GM23338 (cell line): ENCODE results near the gene HMCN2. TPM values are rescaled to one million over a fixed set of nuclear protein-coding genes. Genes with fewer than 3 reads are reported as not detected.

Source experiments
- ATAC-seq: fragments of 200-7000 bp; cut with Tn5 transposase; 3 replicates; pipeline ENCODE4 v1.9.1; 2020
- DNase-seq: peaks from one replicate; pipeline ENCODE4 v3.0.0-alpha.2; 2015; ENCODE audit warnings: low spot score
- H2AFZ ChIP-seq: fragments of 200-600 bp; sonication (generic); 2 replicates; pipeline ENCODE4 v1.8.0; 2016; ENCODE audit warnings: antibody characterized with exemption, mild to moderate bottlenecking, moderate library complexity
- H3F3A ChIP-seq: fragments of 200-600 bp; sonication (generic); replicated peaks from 2 replicates; pipeline ENCODE4 v1.8.0; 2017; ENCODE audit warnings: antibody characterized with exemption, mixed run types, low read depth
- H3K27ac ChIP-seq: fragments of 200-600 bp; sonication (generic); 2 replicates; pipeline ENCODE4 v1.6.1; 2016; ENCODE audit warnings: low read depth
- H3K27me3 ChIP-seq: fragments of 200-600 bp; sonication (generic); 2 replicates; pipeline ENCODE4 v1.8.0; 2016; ENCODE audit warnings: mild to moderate bottlenecking, mixed run types, moderate library complexity; ENCODE audit not compliant: insufficient read depth
- H3K36me3 ChIP-seq: fragments of 200-600 bp; sonication (generic); 2 replicates; pipeline ENCODE4 v1.8.0; 2016; ENCODE audit warnings: mild to moderate bottlenecking; ENCODE audit not compliant: insufficient read depth
- H3K4me1 ChIP-seq: fragments of 200-600 bp; sonication (generic); 2 replicates; pipeline ENCODE4 v1.8.0; 2016; ENCODE audit warnings: mild to moderate bottlenecking, moderate library complexity; ENCODE audit not compliant: insufficient read depth
- H3K4me2 ChIP-seq: fragments of 200-600 bp; sonication (generic); 2 replicates; pipeline ENCODE4 v1.7.1; 2017; ENCODE audit warnings: mixed run types
- H3K4me3 ChIP-seq: fragments of 200-600 bp; sonication (generic); 2 replicates; pipeline ENCODE4 v1.6.1; 2016; ENCODE audit warnings: mixed run types
- H3K79me2 ChIP-seq: fragments of 200-600 bp; sonication (generic); replicated peaks from 2 replicates; pipeline ENCODE4 v1.8.0; 2017; ENCODE audit warnings: mild to moderate bottlenecking; ENCODE audit not compliant: insufficient read depth
- H3K9me2 ChIP-seq: fragments of 200-600 bp; sonication (generic); 2 replicates; pipeline ENCODE4 v1.8.0; 2017; ENCODE audit not compliant: insufficient read depth
- H4K20me1 ChIP-seq: fragments of 200-600 bp; sonication (generic); replicated peaks from 2 replicates; pipeline ENCODE4 v1.8.0; 2017; ENCODE audit warnings: mild to moderate bottlenecking; ENCODE audit not compliant: insufficient read depth
- H3K27ac Mint-ChIP-seq: 2 replicates; pipeline ENCODE4 v1.8.0; 2020; ENCODE audit warnings: inconsistent platforms, mild to moderate bottlenecking, moderate library complexity, mixed read lengths
- H3K27me3 Mint-ChIP-seq: 3 replicates; pipeline ENCODE4 v1.8.0; 2022; ENCODE audit warnings: low read depth, mild to moderate bottlenecking, moderate library complexity, mixed read lengths, inconsistent platforms; ENCODE audit not compliant: insufficient read depth, poor library complexity
- H3K36me3 Mint-ChIP-seq: 3 replicates; pipeline ENCODE4 v1.8.0; 2021; ENCODE audit warnings: low read depth, mild to moderate bottlenecking, inconsistent platforms, moderate library complexity, mixed read lengths
- H3K4me1 Mint-ChIP-seq: 3 replicates; pipeline ENCODE4 v1.8.0; 2020; ENCODE audit warnings: mild to moderate bottlenecking, inconsistent platforms, mixed read lengths
- H3K4me3 Mint-ChIP-seq: 3 replicates; pipeline ENCODE4 v1.8.0; 2021; ENCODE audit warnings: moderate library complexity, mild to moderate bottlenecking, inconsistent platforms, mixed read lengths
- H3K9me3 Mint-ChIP-seq: 3 replicates; pipeline ENCODE4 v1.8.0; 2020; ENCODE audit warnings: moderate library complexity, mild to moderate bottlenecking, inconsistent platforms, mixed read lengths
- CREB1 ChIP-seq: fragments of 250-450 bp; sonication (Bioruptor Pico); IDR thresholded peaks from 2 replicates; pipeline ENCODE4 v1.5.0; 2020; ENCODE audit warnings: low read depth, mild to moderate bottlenecking, moderate library complexity
- EZH2 ChIP-seq: fragments of 200-600 bp; sonication (generic); IDR thresholded peaks from one replicate; pipeline ENCODE4 v1.8.0; 2017; ENCODE audit warnings: antibody characterized with exemption, mild to moderate bottlenecking, low read depth; ENCODE audit not compliant: unreplicated experiment
- JUNB ChIP-seq: IDR thresholded peaks from one replicate; pipeline ENCODE4 v1.6.1; 2016; ENCODE audit warnings: antibody characterized with exemption; ENCODE audit not compliant: unreplicated experiment
- NANOG ChIP-seq: IDR thresholded peaks from 2 replicates; pipeline ENCODE4 v1.6.1; 2016; ENCODE audit warnings: antibody characterized with exemption, borderline replicate concordance
- STAT1 ChIP-seq: IDR thresholded peaks from one replicate; pipeline ENCODE4 v1.6.1; 2016; ENCODE audit warnings: antibody characterized with exemption; ENCODE audit not compliant: unreplicated experiment
- ZNF331 ChIP-seq: fragments of 250-450 bp; sonication (Bioruptor Pico); IDR thresholded peaks from 2 replicates; pipeline ENCODE4 v1.5.0; 2020; ENCODE audit warnings: low read depth, mild to moderate bottlenecking, moderate library complexity
- polyA plus RNA-seq: library from polyadenylated mRNA; unstranded; fragments of >200 nt; fragmentation: Nextera tagmentation; extraction: Ambion mirVana; gene quantifications from 2 replicates; pipeline ENCODE4 v1.2.1, GENCODE V29; 2016
- total RNA-seq: library from RNA; depleted of rRNA; stranded (reverse); fragments of >200 nt; shearing (Covaris generic); gene quantifications from 2 replicates; pipeline ENCODE4 v1.2.3, GENCODE V29; 2014
- TF ChIP-seq, protein P1 (sequence below), 2 experiments: fragments of 200-600 bp in 1 of 2; sonication (generic) in 1 of 2; conservative IDR thresholded peaks; 2 replicates each; pipeline versions ENCODE4 v1.5.1 to v1.6.1; 2016 to 2017; ENCODE audit warnings: antibody characterized with exemption in 2 of 2, low read depth in 2 of 2, mild to moderate bottlenecking in 2 of 2, moderate library complexity in 1 of 2
- TF ChIP-seq, protein P2 (sequence below): IDR thresholded peaks from one replicate; pipeline ENCODE4 v1.6.1; 2018; ENCODE audit warnings: antibody characterized with exemption; ENCODE audit not compliant: unreplicated experiment
- TF ChIP-seq, protein P3 (sequence below): IDR thresholded peaks from 2 replicates; pipeline ENCODE4 v1.6.1; 2016; ENCODE audit warnings: antibody characterized with exemption

HMCN2 gene
- total and polyA plus RNA-seq, 2 experiments from 2014 or later: 1.3 to 4.7 TPM

DNA sequence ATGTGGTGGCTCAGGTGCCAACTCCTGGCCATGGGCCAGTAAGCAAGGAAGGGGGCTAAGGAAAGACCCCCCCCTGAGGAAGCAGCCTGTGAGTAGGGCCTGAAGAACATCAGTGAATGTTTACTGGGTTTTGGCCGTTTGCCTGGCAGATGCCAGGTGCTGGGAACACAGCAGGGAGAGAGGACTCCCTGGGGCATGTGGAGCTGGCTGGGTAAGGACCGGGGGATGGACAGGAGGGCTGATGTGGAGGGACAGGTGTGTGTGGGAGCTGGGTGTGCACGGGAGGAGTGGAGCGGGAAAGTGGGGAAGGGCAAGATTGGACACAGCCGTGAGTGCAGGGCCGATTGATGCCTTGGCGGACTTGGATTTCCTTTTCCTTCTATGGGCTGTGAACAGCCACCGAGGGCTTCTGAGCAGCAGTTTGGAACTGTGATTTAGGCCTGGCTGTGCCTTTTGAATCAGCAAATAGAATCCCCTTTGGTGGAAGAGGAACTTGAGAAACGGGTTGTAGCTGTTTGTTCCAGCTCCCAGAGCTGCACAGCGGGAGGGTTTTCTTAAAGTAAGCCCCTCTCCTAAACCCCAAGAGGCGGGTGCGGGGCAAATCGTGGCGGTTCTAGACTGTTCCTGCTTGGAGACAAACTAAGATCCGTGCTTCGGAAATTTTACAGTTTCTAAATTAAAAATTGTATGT lies 3.1 kb downstream of the HMCN2 start:
- Histone ChIP-seq H2AFZ (no peak overlapping the region; the same call in 1 of the 2 replicates), H3K4me3 (no peak overlapping the region), H3K27ac (peak overlapping the region; percentile 23; the same call in 1 of the 2 replicates), H3F3A (peaks cover 11% of the 10 kb centered on the region), H3K79me2 (no peaks in the 10 kb centered on the region; the same call in 1 of the 2 replicates), H3K27me3 (peaks cover 35% of the 10 kb centered on the region), H3K36me3 (no peaks in the 10 kb centered on the region), H3K9me2 (no peaks in the 10 kb centered on the region), H3K4me1 (peaks cover 25% of the 10 kb centered on the region), H4K20me1 (no peaks in the 10 kb centered on the region), H3K4me2 (peak overlapping the region; percentile 64)
- peaks cover 33% of the 10 kb centered on the region for H3K27me3 Mint-ChIP-seq
- H3K27ac Mint-ChIP-seq: peak overlapping the region; percentile 90
- peaks cover 48% of the 10 kb centered on the region for H3K4me1 Mint-ChIP-seq
- DNase-seq: peak; percentile 76
- H3K36me3 Mint-ChIP-seq: peaks cover 3% of the 10 kb centered on the region; the same call in 2 of the 3 replicates
- H3K4me3 Mint-ChIP-seq: peak overlapping the region; percentile 53
- ATAC-seq: peak; percentile 19
- TF ChIP-seq STAT1: no peak
- TF ChIP-seq, protein P1, sequence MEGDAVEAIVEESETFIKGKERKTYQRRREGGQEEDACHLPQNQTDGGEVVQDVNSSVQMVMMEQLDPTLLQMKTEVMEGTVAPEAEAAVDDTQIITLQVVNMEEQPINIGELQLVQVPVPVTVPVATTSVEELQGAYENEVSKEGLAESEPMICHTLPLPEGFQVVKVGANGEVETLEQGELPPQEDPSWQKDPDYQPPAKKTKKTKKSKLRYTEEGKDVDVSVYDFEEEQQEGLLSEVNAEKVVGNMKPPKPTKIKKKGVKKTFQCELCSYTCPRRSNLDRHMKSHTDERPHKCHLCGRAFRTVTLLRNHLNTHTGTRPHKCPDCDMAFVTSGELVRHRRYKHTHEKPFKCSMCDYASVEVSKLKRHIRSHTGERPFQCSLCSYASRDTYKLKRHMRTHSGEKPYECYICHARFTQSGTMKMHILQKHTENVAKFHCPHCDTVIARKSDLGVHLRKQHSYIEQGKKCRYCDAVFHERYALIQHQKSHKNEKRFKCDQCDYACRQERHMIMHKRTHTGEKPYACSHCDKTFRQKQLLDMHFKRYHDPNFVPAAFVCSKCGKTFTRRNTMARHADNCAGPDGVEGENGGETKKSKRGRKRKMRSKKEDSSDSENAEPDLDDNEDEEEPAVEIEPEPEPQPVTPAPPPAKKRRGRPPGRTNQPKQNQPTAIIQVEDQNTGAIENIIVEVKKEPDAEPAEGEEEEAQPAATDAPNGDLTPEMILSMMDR (conservative IDR thresholded peaks at IDR 0.05; ENCODE audit: low read depth in 2 of 2): peak in 1 of 2 experiments; percentile 31; a peak in 2 of 4 replicates
- H3K9me3 Mint-ChIP-seq: no peaks in the 10 kb centered on the region; the same call in 2 of the 3 replicates

DNA sequence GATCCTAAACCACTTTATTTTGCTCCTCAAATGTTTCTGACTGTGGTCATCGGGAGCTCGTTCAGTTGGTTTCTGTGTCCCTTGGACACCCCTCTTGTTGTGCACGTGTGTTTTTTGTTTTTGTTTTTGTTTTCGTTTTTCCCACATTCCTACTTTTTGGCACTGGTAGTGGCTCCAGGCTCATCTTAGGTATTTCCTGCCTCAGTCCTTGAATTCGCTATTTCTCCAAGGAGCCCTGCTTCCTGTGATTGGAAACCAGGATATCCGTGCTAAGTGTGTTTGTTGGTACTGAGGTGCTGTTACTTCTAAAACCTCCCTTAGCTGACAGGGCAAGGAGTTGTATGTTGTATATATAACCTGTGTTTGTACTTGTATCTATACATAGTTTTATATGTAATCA lies 5.9 kb downstream of the HMCN2 start:
- peaks cover 25% of the 10 kb centered on the region for H3K4me1 ChIP-seq
- H3K4me3 ChIP-seq: no peak overlapping the region
- no peak overlapping the region for H3K27ac ChIP-seq
- no peak overlapping the region for H3K4me3 Mint-ChIP-seq
- H3K27me3 Mint-ChIP-seq: peaks cover 19% of the 10 kb centered on the region
- H3K27me3 ChIP-seq: peaks cover 14% of the 10 kb centered on the region
- H3K36me3 Mint-ChIP-seq: peaks cover 4% of the 10 kb centered on the region; the same call in 2 of the 3 replicates
- no peak overlapping the region for H3K27ac Mint-ChIP-seq
- peaks cover 46% of the 10 kb centered on the region for H3K4me1 Mint-ChIP-seq
- no peaks in the 10 kb centered on the region for H3K36me3 ChIP-seq
- DNase-seq (no peak), ATAC-seq (no peak)
- H3K4me2 ChIP-seq: no peak overlapping the region
- no peak overlapping the region for H2AFZ ChIP-seq
- H4K20me1 ChIP-seq: no peaks in the 10 kb centered on the region
- no peaks in the 10 kb centered on the region; the same call in 1 of the 2 replicates for H3K79me2 ChIP-seq
- no peaks in the 10 kb centered on the region for H3K9me3 Mint-ChIP-seq
- peaks cover 6% of the 10 kb centered on the region for H3F3A ChIP-seq
- no peaks in the 10 kb centered on the region for H3K9me2 ChIP-seq
- TF ChIP-seq NANOG (no peak), ZNF331 (CRISPR knock-in tag) (no peak), JUNB (no peak), CREB1 (no peak), EZH2 (no peak), STAT1 (no peak)
- TF ChIP-seq, protein P2, sequence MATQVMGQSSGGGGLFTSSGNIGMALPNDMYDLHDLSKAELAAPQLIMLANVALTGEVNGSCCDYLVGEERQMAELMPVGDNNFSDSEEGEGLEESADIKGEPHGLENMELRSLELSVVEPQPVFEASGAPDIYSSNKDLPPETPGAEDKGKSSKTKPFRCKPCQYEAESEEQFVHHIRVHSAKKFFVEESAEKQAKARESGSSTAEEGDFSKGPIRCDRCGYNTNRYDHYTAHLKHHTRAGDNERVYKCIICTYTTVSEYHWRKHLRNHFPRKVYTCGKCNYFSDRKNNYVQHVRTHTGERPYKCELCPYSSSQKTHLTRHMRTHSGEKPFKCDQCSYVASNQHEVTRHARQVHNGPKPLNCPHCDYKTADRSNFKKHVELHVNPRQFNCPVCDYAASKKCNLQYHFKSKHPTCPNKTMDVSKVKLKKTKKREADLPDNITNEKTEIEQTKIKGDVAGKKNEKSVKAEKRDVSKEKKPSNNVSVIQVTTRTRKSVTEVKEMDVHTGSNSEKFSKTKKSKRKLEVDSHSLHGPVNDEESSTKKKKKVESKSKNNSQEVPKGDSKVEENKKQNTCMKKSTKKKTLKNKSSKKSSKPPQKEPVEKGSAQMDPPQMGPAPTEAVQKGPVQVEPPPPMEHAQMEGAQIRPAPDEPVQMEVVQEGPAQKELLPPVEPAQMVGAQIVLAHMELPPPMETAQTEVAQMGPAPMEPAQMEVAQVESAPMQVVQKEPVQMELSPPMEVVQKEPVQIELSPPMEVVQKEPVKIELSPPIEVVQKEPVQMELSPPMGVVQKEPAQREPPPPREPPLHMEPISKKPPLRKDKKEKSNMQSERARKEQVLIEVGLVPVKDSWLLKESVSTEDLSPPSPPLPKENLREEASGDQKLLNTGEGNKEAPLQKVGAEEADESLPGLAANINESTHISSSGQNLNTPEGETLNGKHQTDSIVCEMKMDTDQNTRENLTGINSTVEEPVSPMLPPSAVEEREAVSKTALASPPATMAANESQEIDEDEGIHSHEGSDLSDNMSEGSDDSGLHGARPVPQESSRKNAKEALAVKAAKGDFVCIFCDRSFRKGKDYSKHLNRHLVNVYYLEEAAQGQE: no peak
- TF ChIP-seq, protein P3, sequence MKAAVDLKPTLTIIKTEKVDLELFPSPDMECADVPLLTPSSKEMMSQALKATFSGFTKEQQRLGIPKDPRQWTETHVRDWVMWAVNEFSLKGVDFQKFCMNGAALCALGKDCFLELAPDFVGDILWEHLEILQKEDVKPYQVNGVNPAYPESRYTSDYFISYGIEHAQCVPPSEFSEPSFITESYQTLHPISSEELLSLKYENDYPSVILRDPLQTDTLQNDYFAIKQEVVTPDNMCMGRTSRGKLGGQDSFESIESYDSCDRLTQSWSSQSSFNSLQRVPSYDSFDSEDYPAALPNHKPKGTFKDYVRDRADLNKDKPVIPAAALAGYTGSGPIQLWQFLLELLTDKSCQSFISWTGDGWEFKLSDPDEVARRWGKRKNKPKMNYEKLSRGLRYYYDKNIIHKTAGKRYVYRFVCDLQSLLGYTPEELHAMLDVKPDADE: no peak
- TF ChIP-seq, protein P1 (conservative IDR thresholded peaks at IDR 0.05; ENCODE audit: low read depth in 2 of 2): no peak
